ENCODE results near the gene ATP13A4.

DNA sequence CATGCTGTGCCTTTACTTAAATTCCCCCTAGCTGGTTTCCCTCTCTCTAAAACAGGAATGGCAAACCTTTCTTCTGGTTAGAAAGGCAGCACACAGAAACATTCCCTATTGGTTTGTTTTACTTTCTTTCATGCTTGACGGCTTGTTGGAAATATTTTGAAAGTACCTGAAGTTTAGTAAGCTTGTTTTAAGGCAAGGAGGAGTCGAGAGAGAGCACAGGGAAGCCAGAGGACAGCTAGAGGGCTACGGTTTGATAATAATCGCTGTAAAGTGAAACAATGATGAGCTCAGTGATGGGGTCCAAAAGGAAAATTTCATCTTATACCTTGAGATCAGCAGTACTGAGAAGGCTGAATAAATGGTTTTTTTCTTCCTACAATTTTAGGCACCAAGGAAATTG lies 64.1 kb downstream of the ATP13A4 start:
- TF ChIP-seq, protein P1, sequence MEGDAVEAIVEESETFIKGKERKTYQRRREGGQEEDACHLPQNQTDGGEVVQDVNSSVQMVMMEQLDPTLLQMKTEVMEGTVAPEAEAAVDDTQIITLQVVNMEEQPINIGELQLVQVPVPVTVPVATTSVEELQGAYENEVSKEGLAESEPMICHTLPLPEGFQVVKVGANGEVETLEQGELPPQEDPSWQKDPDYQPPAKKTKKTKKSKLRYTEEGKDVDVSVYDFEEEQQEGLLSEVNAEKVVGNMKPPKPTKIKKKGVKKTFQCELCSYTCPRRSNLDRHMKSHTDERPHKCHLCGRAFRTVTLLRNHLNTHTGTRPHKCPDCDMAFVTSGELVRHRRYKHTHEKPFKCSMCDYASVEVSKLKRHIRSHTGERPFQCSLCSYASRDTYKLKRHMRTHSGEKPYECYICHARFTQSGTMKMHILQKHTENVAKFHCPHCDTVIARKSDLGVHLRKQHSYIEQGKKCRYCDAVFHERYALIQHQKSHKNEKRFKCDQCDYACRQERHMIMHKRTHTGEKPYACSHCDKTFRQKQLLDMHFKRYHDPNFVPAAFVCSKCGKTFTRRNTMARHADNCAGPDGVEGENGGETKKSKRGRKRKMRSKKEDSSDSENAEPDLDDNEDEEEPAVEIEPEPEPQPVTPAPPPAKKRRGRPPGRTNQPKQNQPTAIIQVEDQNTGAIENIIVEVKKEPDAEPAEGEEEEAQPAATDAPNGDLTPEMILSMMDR (IDR thresholded peaks at IDR 0.05), result no peak
- TF ChIP-seq POLR2A (IDR thresholded peaks at IDR 0.05) (no peak), EP300 (IDR thresholded peaks at IDR 0.05) (no peak)
